Measurements from ENCODE around the gene NAB1. TPM values are rescaled to one million over a fixed set of nuclear protein-coding genes. Genes with fewer than 3 reads are reported as not detected.
"Not testable (repeated sequence)": the region's sequence is repeated elsewhere in the genome, so short reads cannot be mapped to it uniquely, and the experiment has no call there.

NAB1 gene
- total RNA-seq, 1 donor from 2014 or later: 31.3 TPM

DNA sequence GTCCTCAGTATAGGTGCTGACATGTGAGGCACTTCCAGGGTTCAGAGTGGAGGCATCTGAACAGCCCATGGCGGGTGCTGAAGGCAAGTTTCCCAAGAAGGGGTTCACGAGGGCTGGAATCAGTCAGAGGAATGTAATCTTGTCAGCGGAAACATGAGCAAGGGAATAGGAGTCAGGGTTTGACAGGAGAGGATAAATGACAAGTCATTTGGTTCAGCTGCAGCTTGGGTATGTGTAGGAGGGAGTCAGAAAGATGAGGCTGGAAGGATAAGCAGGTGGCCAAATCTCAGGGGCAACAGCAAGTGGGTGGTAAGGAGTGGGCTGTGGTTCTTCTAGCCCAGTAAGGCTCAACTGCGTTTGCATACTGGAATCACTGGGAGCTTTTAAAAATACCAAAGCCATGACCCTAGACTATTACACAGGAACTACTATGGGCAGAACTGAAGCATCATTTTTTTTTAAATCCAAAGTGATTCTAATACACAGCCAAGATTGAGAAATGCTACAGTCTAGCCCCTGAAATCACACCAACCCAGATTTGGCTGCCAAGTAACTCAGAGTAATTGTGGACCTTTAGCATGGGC, 41.8 kb upstream of the NAB1 start:
- ChIA-PET CTCF (no interaction called here), POLR2A (interaction anchor here (0.7 kb wide), 1 partner anchor 24 kb away, joined by 3 read pairs; no protein-coding TSS in a partner anchor)
- peaks cover 2% of the 10 kb centered on the region for H3K36me3 Mint-ChIP-seq (ENCODE audit: low read depth)
- peaks cover 6% of the 10 kb centered on the region for H3K4me1 Mint-ChIP-seq
- DNase-seq (no peak), ATAC-seq (ENCODE audit: low read depth) (no peak)
- intact Hi-C loops (cut with micrococcal nuclease): no loop called here
- H3K4me3 Mint-ChIP-seq: no peak overlapping the region
- H3K27me3 Mint-ChIP-seq: no peaks in the 10 kb centered on the region
- H3K27ac Mint-ChIP-seq: no peak overlapping the region
- H3K9me3 Mint-ChIP-seq: no peaks in the 10 kb centered on the region
- TF ChIP-seq, protein P1, sequence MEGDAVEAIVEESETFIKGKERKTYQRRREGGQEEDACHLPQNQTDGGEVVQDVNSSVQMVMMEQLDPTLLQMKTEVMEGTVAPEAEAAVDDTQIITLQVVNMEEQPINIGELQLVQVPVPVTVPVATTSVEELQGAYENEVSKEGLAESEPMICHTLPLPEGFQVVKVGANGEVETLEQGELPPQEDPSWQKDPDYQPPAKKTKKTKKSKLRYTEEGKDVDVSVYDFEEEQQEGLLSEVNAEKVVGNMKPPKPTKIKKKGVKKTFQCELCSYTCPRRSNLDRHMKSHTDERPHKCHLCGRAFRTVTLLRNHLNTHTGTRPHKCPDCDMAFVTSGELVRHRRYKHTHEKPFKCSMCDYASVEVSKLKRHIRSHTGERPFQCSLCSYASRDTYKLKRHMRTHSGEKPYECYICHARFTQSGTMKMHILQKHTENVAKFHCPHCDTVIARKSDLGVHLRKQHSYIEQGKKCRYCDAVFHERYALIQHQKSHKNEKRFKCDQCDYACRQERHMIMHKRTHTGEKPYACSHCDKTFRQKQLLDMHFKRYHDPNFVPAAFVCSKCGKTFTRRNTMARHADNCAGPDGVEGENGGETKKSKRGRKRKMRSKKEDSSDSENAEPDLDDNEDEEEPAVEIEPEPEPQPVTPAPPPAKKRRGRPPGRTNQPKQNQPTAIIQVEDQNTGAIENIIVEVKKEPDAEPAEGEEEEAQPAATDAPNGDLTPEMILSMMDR (IDR thresholded peaks at IDR 0.05): no peak

DNA sequence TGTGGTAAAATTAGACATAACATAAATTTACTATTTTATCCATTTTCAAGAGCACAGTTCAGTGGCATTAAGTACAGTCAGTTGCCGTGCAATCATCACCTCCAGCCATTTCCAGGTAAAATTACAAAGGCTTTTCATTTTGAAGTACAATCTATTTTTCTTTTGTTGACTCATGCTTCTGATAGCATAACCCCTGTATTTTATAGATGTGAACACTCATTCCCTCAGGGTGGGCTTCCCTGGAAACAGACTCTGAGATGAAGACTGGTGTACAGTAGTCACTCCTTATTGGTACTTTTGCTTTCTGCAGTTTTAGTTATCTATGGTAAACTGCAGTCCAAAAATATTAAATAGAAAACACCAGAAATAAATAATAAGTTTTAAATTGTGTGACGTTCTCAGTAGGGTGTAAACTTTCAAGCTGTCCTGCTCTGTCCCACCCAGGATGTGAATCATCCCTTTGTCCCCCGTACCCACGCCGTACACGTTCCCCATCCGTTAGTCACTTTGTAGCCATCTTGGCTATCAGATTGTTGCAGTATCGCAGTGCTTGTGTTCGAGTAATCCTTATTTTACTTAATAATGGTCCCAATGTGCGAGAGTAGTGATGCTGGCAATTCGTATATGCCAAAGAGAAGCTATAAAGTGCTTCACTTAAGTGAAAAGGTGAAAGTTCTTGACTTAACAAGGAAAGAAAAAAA, 41.1 kb upstream of the NAB1 start:
- DNase-seq: no peak
- H3K4me1 Mint-ChIP-seq: peaks cover 6% of the 10 kb centered on the region
- ATAC-seq (ENCODE audit: low read depth): no peak
- peaks cover 2% of the 10 kb centered on the region for H3K36me3 Mint-ChIP-seq (ENCODE audit: low read depth)
- TF ChIP-seq, protein P1 (IDR thresholded peaks at IDR 0.05): no peak
- no peak overlapping the region for H3K4me3 Mint-ChIP-seq
- H3K9me3 Mint-ChIP-seq: no peaks in the 10 kb centered on the region
- intact Hi-C loops (cut with micrococcal nuclease): no loop called here
- POLR2A ChIA-PET: no interaction called here
- no peak overlapping the region for H3K27ac Mint-ChIP-seq
- CTCF ChIA-PET: no interaction called here
- no peaks in the 10 kb centered on the region for H3K27me3 Mint-ChIP-seq

DNA sequence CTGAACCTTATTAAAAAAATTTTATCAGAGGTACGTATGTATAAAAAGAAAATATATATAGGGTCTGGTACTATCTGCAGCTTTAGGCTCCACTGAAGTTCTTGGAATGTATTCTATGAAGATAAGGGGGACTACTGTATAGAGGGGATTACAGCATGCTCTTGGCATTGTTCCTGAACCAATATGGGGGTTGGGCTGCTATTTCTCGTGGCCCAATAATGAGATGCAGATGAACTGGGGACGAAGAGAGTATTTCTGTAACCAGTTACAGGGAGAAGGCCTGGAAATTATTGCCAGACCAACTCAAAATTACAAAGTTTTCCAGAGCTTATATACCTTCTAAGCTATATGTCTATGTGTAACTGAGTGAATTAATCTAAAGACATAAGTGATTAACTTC, 40.0 kb upstream of the NAB1 start:
- POLR2A ChIA-PET; CTCF ChIA-PET; ATAC-seq (ENCODE audit: low read depth); H3K4me3 Mint-ChIP-seq; H3K9me3 Mint-ChIP-seq; intact Hi-C loops (cut with micrococcal nuclease); H3K4me1 Mint-ChIP-seq; H3K27me3 Mint-ChIP-seq; DNase-seq; H3K27ac Mint-ChIP-seq; H3K36me3 Mint-ChIP-seq (ENCODE audit: low read depth): not testable (repeated sequence)

DNA sequence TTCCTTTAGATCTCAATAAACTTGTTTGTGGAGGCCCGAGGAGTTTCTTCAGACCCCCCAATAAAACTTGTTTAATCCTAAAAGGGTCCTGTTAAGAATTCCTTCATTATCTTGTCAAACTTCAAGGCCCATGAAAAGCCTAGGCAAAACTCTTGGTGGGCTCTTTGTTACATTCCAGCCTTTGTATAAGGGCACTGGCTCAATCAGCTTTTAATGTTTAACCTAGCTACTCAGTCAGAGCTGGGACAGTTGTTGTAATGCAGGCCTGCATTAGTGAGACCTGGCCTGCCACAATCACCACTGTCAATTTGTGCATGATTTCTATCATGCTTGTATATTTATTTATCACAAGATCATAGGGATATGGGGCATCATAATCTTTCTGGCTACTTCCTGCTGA, 39.5 kb upstream of the NAB1 start:
- H3K36me3 Mint-ChIP-seq (ENCODE audit: low read depth); H3K9me3 Mint-ChIP-seq; POLR2A ChIA-PET; intact Hi-C loops (cut with micrococcal nuclease); H3K4me1 Mint-ChIP-seq; H3K27ac Mint-ChIP-seq; H3K4me3 Mint-ChIP-seq; DNase-seq; H3K27me3 Mint-ChIP-seq; CTCF ChIA-PET; ATAC-seq (ENCODE audit: low read depth): not testable (repeated sequence)

DNA sequence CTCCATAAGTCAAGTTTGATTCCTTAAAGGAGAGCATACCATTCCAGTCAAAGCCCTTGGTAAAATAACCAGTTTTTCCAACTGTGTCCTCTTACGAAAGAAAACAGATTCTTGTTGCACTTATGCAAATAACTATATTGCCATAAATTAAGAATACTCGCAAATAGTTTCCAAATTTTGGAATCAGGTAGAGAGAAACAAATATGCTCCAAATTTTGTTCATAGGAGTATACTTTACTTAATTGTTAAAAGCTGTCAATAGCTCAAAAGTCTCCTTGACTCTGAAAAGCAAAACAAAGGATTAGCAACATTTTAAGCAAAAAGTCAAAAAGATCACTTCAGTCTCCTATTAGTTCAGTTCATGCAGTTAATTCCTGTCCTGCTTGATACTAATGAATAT, 38.4 kb upstream of the NAB1 start:
- ATAC-seq (ENCODE audit: low read depth); H3K27ac Mint-ChIP-seq; DNase-seq; H3K4me3 Mint-ChIP-seq; H3K4me1 Mint-ChIP-seq; CTCF ChIA-PET; H3K36me3 Mint-ChIP-seq (ENCODE audit: low read depth); H3K27me3 Mint-ChIP-seq; H3K9me3 Mint-ChIP-seq; POLR2A ChIA-PET; intact Hi-C loops (cut with micrococcal nuclease): not testable (repeated sequence)

DNA sequence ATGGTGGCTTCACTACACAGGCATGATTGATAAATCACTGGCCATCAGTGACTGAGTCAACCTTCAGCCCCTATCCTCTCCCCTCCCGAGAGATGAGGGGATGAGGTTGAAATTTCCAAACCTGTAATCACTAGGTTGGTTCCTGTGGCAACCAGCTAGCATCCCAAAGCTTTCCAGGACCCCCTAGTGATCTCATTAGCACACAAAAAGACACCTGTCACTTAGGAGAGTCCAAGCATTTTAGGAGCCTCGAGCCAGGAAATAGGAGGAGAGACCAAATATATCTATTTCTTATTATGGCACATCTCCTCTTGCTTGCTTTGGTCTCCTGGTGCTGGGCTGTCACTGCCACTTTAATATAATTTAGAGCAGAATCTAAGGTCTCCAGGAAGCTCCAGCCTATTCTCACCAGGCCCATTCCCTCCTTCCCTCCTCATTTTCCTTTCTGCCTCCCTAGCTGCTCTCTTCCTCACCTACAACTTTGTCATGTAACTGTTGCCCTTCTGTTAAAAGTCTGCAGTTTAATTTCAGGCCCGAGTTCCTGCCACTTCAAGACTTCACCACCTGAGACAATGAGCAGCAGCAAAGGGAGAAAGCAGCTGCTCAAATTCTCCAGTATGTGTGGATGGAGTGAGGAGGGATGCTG, 33.2 kb upstream of the NAB1 start:
- no peaks in the 10 kb centered on the region for H3K27me3 Mint-ChIP-seq
- H3K4me3 Mint-ChIP-seq: no peak overlapping the region
- intact Hi-C loops (cut with micrococcal nuclease): no loop called here
- H3K36me3 Mint-ChIP-seq (ENCODE audit: low read depth): no peaks in the 10 kb centered on the region
- ATAC-seq (ENCODE audit: low read depth) (no peak), DNase-seq (no peak)
- CTCF ChIA-PET: no interaction called here
- POLR2A ChIA-PET: no interaction called here
- H3K4me1 Mint-ChIP-seq: no peaks in the 10 kb centered on the region
- TF ChIP-seq, protein P1 (IDR thresholded peaks at IDR 0.05): no peak
- no peaks in the 10 kb centered on the region for H3K9me3 Mint-ChIP-seq
- H3K27ac Mint-ChIP-seq: no peak overlapping the region
